Measurements from ENCODE around the gene GPBP1L1.
"Not testable (repeated sequence)": the region's sequence is repeated elsewhere in the genome, so short reads cannot be mapped to it uniquely, and the experiment has no call there.

GPBP1L1 gene

DNA sequence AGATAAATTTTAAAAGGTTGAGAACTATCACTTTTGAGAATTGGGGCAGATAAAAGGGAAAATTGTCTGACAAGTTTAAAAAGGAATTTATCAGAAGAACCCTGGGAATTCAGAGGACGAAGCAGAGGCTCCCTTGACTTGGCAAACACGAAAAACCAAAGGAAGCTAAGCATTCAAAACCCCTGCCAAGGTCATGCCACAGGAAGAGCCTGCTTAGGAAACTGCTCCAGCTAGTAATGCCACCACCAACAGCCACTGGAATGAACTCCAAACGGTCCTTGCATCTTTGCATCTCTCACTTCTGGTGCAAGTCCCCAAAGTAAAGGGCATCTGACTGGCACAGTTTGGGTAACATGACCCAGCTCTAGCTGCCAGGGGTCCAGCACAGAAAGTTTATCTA lies 7.2 kb downstream of the GPBP1L1 start:
- DNase-seq (ENCODE audit: low spot score): no peak

GRCh38 chr1:45678489-45678888 lies 7.8 kb downstream of the GPBP1L1 start:
- no peak for DNase-seq (ENCODE audit: low spot score)

DNA sequence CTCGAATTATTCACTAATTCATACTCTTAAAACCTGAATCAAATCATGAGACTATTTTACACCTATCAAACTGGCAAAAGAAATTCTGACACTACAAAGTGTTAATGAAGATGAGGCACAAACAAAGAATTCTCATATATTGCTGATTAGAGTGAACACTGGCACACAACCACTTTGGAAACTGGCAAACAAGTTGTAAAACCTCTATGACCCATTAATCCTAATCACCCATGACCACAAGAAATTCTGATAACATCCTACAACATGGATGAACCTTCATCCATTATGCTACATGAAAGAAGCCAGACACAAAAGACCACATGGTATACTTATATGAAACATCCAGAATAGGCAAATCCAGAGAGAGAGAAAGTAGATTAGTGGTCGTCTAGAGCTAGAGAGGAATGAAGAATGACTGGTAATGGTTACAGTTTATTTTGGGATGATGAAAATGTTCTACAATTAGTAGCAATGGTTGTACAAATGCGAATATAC lies 8.5 kb downstream of the GPBP1L1 start:
- DNase-seq (ENCODE audit: low spot score): no peak

GRCh38 chr1:45676553-45676952 lies 9.8 kb downstream of the GPBP1L1 start:
- not testable (repeated sequence) for DNase-seq (ENCODE audit: low spot score)

GRCh38 chr1:45674478-45674877 lies 11.9 kb downstream of the GPBP1L1 start:
- DNase-seq (ENCODE audit: low spot score): no peak

GRCh38 chr1:45673956-45674355 lies 12.4 kb downstream of the GPBP1L1 start:
- DNase-seq (ENCODE audit: low spot score): no peak

GRCh38 chr1:45669859-45670655 lies 16.3 kb downstream of the GPBP1L1 start:
- DNase-seq (ENCODE audit: low spot score): no peak

- no peak for DNase-seq (ENCODE audit: low spot score)
Observed at GRCh38 chr1:45669379-45669778, 17.0 kb downstream of the GPBP1L1 start.

GRCh38 chr1:45668526-45668925 lies 17.8 kb downstream of the GPBP1L1 start:
- DNase-seq (ENCODE audit: low spot score): no peak

- no peak for DNase-seq (ENCODE audit: low spot score)
Observed at GRCh38 chr1:45667321-45668111, 18.8 kb downstream of the GPBP1L1 start.

DNA sequence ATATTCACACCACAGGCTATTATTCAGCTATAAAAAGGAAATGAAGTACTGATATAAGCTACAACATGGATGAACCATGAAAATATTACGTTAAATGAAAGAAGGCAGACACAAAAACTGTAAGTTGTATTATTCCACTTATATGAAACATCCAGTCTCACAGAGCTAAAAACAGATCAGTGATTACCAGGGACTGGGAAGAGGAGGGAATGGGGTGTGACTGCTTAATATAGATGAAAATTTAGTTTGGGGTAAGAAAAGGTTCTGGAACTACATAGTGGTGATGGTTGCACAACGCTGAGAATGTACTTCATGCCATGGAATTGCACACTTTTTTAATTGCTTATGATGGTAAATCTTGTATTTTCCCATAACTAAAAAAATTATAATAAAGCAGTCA lies 19.5 kb downstream of the GPBP1L1 start:
- no peak for DNase-seq (ENCODE audit: low spot score)

DNA sequence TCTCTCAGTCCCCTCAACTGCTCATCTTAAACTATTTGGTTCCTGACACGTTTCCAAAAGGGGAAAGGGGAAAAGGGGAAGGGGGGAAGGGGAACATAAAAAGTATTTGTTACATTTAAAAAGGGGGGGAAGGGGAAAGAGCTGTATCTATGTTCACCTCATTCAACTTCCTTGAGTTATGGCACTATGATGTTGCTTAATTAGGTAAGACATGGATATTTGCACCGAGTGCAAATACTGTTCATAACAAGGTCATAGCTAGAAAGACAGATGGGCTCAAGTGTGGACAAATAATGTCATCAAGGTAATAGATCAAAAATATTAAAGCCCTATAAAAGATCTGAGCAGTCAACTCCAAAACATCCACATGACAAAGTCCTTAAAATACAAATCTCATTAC lies 26.0 kb downstream of the GPBP1L1 start:
- no peak for DNase-seq (ENCODE audit: low spot score)

- no peak for DNase-seq (ENCODE audit: low spot score)
Observed at GRCh38 chr1:45659222-45659621, 27.1 kb downstream of the GPBP1L1 start.

DNA sequence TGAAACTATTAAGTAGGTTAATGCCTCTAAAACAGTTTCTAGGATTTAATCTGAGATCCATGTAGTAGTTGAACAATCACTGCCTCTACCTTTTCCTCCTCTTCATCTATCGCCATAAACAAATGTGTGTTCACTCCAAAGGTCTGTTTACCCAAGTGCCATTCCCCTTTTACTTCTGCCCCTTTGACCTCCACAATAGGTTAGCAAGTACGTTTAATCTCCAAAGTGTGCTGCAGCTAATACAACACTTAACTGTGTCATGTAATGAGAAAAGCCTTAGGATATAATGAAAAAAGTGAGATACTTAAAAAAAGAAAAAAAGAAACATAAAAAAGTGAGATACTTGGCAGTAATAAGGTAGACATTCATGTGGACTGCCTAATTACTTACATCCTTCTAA lies 28.2 kb downstream of the GPBP1L1 start:
- no peak for DNase-seq (ENCODE audit: low spot score)

DNA sequence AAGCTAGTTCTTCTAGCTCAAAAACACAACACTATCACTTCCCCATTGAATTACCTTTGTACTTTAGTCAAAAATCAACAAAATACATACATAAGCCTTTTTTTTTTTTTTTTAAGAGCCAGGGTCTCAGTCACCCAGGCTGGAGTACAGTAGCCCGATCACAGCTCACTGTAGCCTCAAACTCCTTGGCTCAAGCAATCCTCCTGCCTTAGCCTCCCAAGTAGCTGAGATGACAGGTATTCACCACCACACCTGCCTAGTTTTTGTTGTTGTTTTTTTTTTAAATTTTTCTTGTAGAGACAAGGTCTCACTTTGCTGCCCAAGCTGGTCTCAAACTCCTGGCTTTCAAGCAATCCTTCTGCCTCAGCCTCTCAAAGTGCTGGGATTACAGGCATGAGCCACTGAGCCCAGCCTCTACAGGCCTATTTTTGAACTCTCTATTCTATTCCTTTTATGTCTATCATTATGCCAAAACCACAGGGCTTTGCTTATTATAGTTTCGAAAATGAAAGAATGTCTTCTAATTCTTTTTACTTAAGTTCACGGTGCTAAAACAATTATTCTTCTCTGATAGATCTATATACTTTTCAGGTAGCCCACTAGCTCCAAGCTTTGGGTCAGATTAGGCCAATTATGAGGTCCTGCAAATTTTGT lies 29.6 kb downstream of the GPBP1L1 start:
- DNase-seq (ENCODE audit: low spot score): no peak

DNA sequence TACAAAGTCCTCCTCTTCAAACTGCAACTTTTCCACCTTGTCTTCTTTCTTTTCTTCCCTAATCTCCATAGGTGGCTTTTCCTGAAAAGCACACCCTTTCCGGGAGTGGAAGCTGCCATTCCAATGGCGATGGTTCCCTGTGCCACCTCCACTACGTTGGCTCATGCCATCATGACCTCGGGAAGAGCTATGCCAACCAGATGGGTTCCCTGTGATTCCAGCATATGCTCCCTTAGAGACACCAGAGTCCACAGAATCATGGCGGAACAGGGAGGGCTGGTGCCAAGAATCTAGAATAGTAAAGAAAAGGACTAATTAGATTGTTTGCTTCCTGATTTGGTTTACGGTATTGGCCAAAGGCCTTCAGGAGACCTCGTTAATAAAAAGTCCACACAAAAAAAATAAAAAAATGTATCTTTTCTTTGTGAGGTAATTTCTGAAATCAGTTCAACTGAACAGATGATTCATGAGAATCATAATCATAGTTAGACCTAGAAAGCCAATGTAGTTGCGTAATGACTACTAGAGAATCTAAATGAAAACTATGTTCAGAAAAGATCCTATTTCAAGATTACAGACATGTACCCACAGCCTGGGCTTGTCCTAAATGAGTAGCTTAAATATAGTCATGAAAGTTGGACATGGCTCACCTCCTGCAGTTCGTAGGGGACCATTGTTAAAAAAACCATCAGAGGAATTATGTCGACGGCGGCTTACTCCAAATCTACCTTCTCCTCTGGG lies 31.6 kb downstream of the GPBP1L1 start:
- no peak for DNase-seq (ENCODE audit: low spot score)

DNA sequence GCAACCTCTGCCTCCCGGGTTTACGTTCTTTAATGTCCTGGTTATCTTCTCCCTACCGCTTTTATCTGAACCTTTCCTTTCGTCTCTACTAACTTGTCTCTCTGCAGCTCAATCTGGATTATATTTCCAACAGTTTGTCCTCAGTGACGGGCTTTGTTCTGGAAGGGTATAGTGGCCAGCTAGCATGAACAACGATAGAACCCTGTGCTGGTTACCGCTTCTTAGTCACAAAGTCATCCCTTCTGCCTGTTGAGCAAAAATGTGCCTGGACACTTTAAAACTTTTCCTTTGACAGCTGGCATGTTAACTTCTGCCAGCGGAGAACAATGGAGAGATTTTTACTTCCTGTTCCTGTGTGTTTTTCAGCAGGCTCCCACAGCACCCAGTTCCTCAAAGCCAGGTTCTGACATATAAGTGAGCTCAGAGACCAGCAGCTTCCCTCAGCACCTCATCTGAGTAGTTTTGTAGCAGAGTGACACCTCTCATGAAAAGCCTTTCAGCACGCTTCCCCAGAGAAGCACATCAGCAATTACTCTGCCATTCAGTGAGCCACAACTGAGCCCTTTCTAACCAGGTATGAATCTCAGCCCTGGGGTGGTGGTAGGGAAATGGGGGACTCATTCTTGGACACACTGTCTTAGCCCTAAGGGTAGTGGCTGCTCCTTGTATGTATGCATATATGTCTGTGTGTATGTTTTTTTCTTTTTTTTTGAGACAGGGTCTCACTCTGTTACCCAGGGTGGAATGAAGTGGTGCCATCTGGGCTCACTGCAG lies 38.9 kb downstream of the GPBP1L1 start:
- DNase-seq (ENCODE audit: low spot score): no peak

GRCh38 chr1:45644661-45645060 lies 41.7 kb downstream of the GPBP1L1 start:
- no peak for DNase-seq (ENCODE audit: low spot score)

GRCh38 chr1:45643978-45644377 lies 42.4 kb downstream of the GPBP1L1 start:
- DNase-seq (ENCODE audit: low spot score): no peak

GRCh38 chr1:45643321-45643720 lies 43.0 kb downstream of the GPBP1L1 start:
- no peak for DNase-seq (ENCODE audit: low spot score)

GRCh38 chr1:45640293-45640692 lies 46.0 kb downstream of the GPBP1L1 start:
- DNase-seq (ENCODE audit: low spot score): no peak

Data from CD4-positive, alpha-beta T cell treated with Interleukin-15 for 4 hours (primary cell).